ENCODE results near the gene PIRT.

PIRT gene

GRCh38 chr17:10821054-10821453 lies 16.8 kb downstream of the PIRT start:
- DNase-seq (ENCODE audit: low spot score) = no peak

- DNase-seq (ENCODE audit: low spot score) = no peak
These were observed 22.6 kb downstream of the PIRT start for GRCh38 chr17:10815319-10815718.

- no peak for DNase-seq (ENCODE audit: low spot score)
These were observed 23.8 kb downstream of the PIRT start for GRCh38 chr17:10814075-10814474.

GRCh38 chr17:10812674-10813073 lies 25.2 kb downstream of the PIRT start:
- DNase-seq (ENCODE audit: low spot score) = no peak

- DNase-seq (ENCODE audit: low spot score) = no peak
These were observed 28.3 kb downstream of the PIRT start for GRCh38 chr17:10809605-10810004.

GRCh38 chr17:10807704-10808128 lies 30.2 kb downstream of the PIRT start:
- no peak for DNase-seq (ENCODE audit: low spot score)

GRCh38 chr17:10806545-10807262 lies 31.2 kb downstream of the PIRT start:
- DNase-seq (ENCODE audit: low spot score) = no peak

GRCh38 chr17:10805911-10806310 lies 32.0 kb downstream of the PIRT start:
- no peak for DNase-seq (ENCODE audit: low spot score)

- DNase-seq (ENCODE audit: low spot score) = no peak
These were observed 33.3 kb downstream of the PIRT start for GRCh38 chr17:10804546-10804945.

GRCh38 chr17:10803830-10804475 lies 33.9 kb downstream of the PIRT start, which contains the start of gene TMEM238L:
TSS of gene TMEM238L (minus strand) at chr17:10804099. CDS start at chr17:10803963, 136 bp downstream.
- DNase-seq (ENCODE audit: low spot score) = no peak

- no peak for DNase-seq (ENCODE audit: low spot score)
These were observed 34.5 kb downstream of the PIRT start for GRCh38 chr17:10803350-10803749.

- DNase-seq (ENCODE audit: low spot score) = no peak
These were observed 35.2 kb downstream of the PIRT start for GRCh38 chr17:10802496-10803284.

GRCh38 chr17:10799407-10799806 lies 38.5 kb downstream of the PIRT start:
- no peak for DNase-seq (ENCODE audit: low spot score)

GRCh38 chr17:10798910-10799309 lies 39.0 kb downstream of the PIRT start:
- no peak for DNase-seq (ENCODE audit: low spot score)

- no peak for DNase-seq (ENCODE audit: low spot score)
These were observed 39.5 kb downstream of the PIRT start for GRCh38 chr17:10798332-10798749.

GRCh38 chr17:10797476-10798328 lies 40.2 kb downstream of the PIRT start:
- no peak for DNase-seq (ENCODE audit: low spot score)

- no peak for DNase-seq (ENCODE audit: low spot score)
These were observed 44.1 kb downstream of the PIRT start for GRCh38 chr17:10793816-10794215.

- no peak for DNase-seq (ENCODE audit: low spot score)
These were observed 44.6 kb downstream of the PIRT start for GRCh38 chr17:10793256-10793655.

GRCh38 chr17:10792151-10792550 lies 45.7 kb downstream of the PIRT start:
- DNase-seq (ENCODE audit: low spot score) = no peak

- DNase-seq (ENCODE audit: low spot score) = no peak
These were observed 47.1 kb downstream of the PIRT start for GRCh38 chr17:10790491-10791401.
